ENCODE measurements around the gene FILIP1L.
"Not testable (repeated sequence)": the region's sequence is repeated elsewhere in the genome, so short reads cannot be mapped to it uniquely, and the experiment has no call there.

FILIP1L gene

GRCh38 chr3:100072326-100073048, 41.8 kb downstream of the FILIP1L start:
- DNase-seq = peak; percentile 57 to 58

- no peak for DNase-seq
Observed at GRCh38 chr3:100069472-100069871, 44.8 kb downstream of the FILIP1L start.

GRCh38 chr3:100068826-100069225, 45.5 kb downstream of the FILIP1L start:
- peak; percentile 40 to 75 for DNase-seq

GRCh38 chr3:100067589-100067988, 46.7 kb downstream of the FILIP1L start:
- DNase-seq = no peak

GRCh38 chr3:100063929-100064461, 50.3 kb downstream of the FILIP1L start:
- no peak for DNase-seq

GRCh38 chr3:100062665-100063064, 51.6 kb downstream of the FILIP1L start:
- no peak for DNase-seq

- peak; percentile 18 to 33 for DNase-seq
Observed at GRCh38 chr3:100060685-100061484, 53.4 kb downstream of the FILIP1L start.

- DNase-seq = no peak
Observed at GRCh38 chr3:100059472-100059871, 54.8 kb downstream of the FILIP1L start.

- DNase-seq = no peak
Observed at GRCh38 chr3:100057716-100058575, 56.4 kb downstream of the FILIP1L start.

GRCh38 chr3:100053951-100054620, 60.2 kb downstream of the FILIP1L start:
- DNase-seq = no peak

- DNase-seq = not testable (repeated sequence)
Observed at GRCh38 chr3:100051513-100051912, 62.8 kb downstream of the FILIP1L start.

- DNase-seq = no peak
Observed at GRCh38 chr3:100048248-100048647, 66.1 kb downstream of the FILIP1L start.

GRCh38 chr3:100047455-100048141, 66.7 kb downstream of the FILIP1L start:
- peak; percentile 45 to 52 for DNase-seq

- peak; percentile 21 to 31 for DNase-seq
Observed at GRCh38 chr3:100046986-100047385, 67.3 kb downstream of the FILIP1L start.

GRCh38 chr3:100045696-100046095, 68.6 kb downstream of the FILIP1L start:
- DNase-seq = peak; percentile 48 to 51

GRCh38 chr3:100044369-100044768, 69.9 kb downstream of the FILIP1L start:
- peak; percentile 71 to 75 for DNase-seq

- DNase-seq = no peak
Observed at GRCh38 chr3:100043271-100043670, 71.0 kb downstream of the FILIP1L start.

- no peak for DNase-seq
Observed at GRCh38 chr3:100042166-100042981, 71.9 kb downstream of the FILIP1L start.

- no peak for DNase-seq
Observed at GRCh38 chr3:100041328-100041749, 73.0 kb downstream of the FILIP1L start.

- no peak for DNase-seq
Observed at GRCh38 chr3:100040451-100041225, 73.7 kb downstream of the FILIP1L start.

Data from inflammatory macrophage treated with lipopolysaccharide for 1 hour (primary cell).